OCI-LY7 (cell line): ENCODE results near the gene WNK2. TPM values are rescaled to one million over a fixed set of nuclear protein-coding genes. Genes with fewer than 3 reads are reported as not detected.

Experiments used
- BruUV-seq: library from RNA; stranded (reverse); fragments of 400-500 nt; replicated peaks from 2 replicates; lab custom pipeline; 2021; lab: Mats Ljungman, UMichigan
- CTCF ChIA-PET: fragments of 300-600 bp; sonication (Branson Sonifier 250); formaldehyde crosslinking; loops from one replicate; lab custom pipeline; 2022; ENCODE audit warnings: antibody characterized with exemption; ENCODE audit not compliant: unreplicated experiment; lab: Charles Lee
- POLR2A ChIA-PET: fragments of 300-600 bp; sonication (Branson Sonifier 250); formaldehyde crosslinking; loops from one replicate; lab custom pipeline; 2022; ENCODE audit warnings: antibody characterized with exemption; lab: Charles Lee
- DNase-seq: peaks from one replicate; pipeline ENCODE4 v3.0.0-alpha.2; 2015; ENCODE audit warnings: low spot score
- H2AFZ ChIP-seq: fragments of 200-600 bp; sonication (generic), shearing (Covaris generic); 2 replicates; pipeline ENCODE4 v1.6.1; 2014; ENCODE audit warnings: mild to moderate bottlenecking, antibody characterized with exemption, low read length, moderate library complexity
- H3K27ac ChIP-seq: fragments of 200-600 bp; sonication (generic); 2 replicates; pipeline ENCODE4 v1.5.1; 2014; ENCODE audit warnings: mixed run types, low read depth, mild to moderate bottlenecking, moderate library complexity, low read length, inconsistent platforms; ENCODE audit not compliant: poor library complexity, severe bottlenecking
- H3K36me3 ChIP-seq: fragments of 200-600 bp; sonication (generic); 2 replicates; pipeline ENCODE4 v1.6.1; 2014; ENCODE audit warnings: mild to moderate bottlenecking, antibody characterized with exemption, low read length, moderate library complexity, mixed read lengths; ENCODE audit not compliant: insufficient read depth
- H3K4me1 ChIP-seq: fragments of 200-600 bp; sonication (generic); 2 replicates; pipeline ENCODE4 v1.5.1; 2014; ENCODE audit warnings: mild to moderate bottlenecking, low read length; ENCODE audit not compliant: insufficient read depth, poor library complexity, severe bottlenecking
- H3K4me2 ChIP-seq: fragments of 200-600 bp; sonication (generic); 2 replicates; pipeline ENCODE4 v1.6.1; 2014; ENCODE audit warnings: mild to moderate bottlenecking, low read length
- H3K4me3 ChIP-seq: fragments of 200-600 bp; sonication (generic); 2 replicates; pipeline ENCODE4 v1.5.1; 2014; ENCODE audit warnings: mild to moderate bottlenecking, low read depth, low read length; ENCODE audit not compliant: poor library complexity, severe bottlenecking
- H3K79me2 ChIP-seq: fragments of 200-600 bp; sonication (generic); 2 replicates; pipeline ENCODE4 v1.6.1; 2016; ENCODE audit warnings: low read depth, mild to moderate bottlenecking, low read length, moderate library complexity, mixed read lengths; ENCODE audit not compliant: insufficient read depth
- H3K9me2 ChIP-seq: fragments of 200-600 bp; sonication (generic); 2 replicates; pipeline ENCODE4 v1.6.1; 2016; ENCODE audit warnings: mild to moderate bottlenecking, low read length, mixed read lengths; ENCODE audit not compliant: insufficient read depth
- H3K9me3 ChIP-seq: fragments of 200-600 bp; sonication (generic); 2 replicates; pipeline ENCODE4 v1.6.1; 2014; ENCODE audit warnings: mild to moderate bottlenecking, mixed run types, low read length, mixed read lengths
- H4K20me1 ChIP-seq: fragments of 200-600 bp; sonication (generic); 2 replicates; pipeline ENCODE4 v1.6.1; 2014; ENCODE audit warnings: mild to moderate bottlenecking, antibody characterized with exemption, low read length, moderate library complexity, mixed read lengths; ENCODE audit not compliant: insufficient read depth
- EZH2phosphoT487 ChIP-seq: fragments of 200-600 bp; sonication (generic); IDR thresholded peaks from 2 replicates; pipeline ENCODE4 v1.6.1; 2018; ENCODE audit warnings: low read depth, borderline replicate concordance, mild to moderate bottlenecking, mixed run types, antibody characterized with exemption, low read length, moderate library complexity, mixed read lengths
- intact Hi-C: fragments of 100-400 bp; cut with micrococcal nuclease; formaldehyde crosslinking; loops from one replicate; pipeline ENCODE4 v1.10.0; 2022; ENCODE audit not compliant: unreplicated experiment
- total RNA-seq, 2 experiments: library from RNA; depleted of rRNA in 1 of 2; stranded (reverse); fragments of >200 nt in 1 of 2; shearing (Covaris generic) in 1 of 2; gene quantifications; 2 replicates each; pipeline ENCODE4 v1.2.3, GENCODE V29; 2014 to 2022
- TF ChIP-seq, protein P1 (sequence below): fragments of 200-600 bp; sonication (generic); conservative IDR thresholded peaks from 2 replicates; pipeline ENCODE4 v1.5.1; 2014; ENCODE audit warnings: mild to moderate bottlenecking, antibody characterized with exemption, low read length, moderate library complexity, mixed read lengths

WNK2 gene
- total RNA-seq, 2 experiments from 2014 or later: 142 to 194 TPM

DNA sequence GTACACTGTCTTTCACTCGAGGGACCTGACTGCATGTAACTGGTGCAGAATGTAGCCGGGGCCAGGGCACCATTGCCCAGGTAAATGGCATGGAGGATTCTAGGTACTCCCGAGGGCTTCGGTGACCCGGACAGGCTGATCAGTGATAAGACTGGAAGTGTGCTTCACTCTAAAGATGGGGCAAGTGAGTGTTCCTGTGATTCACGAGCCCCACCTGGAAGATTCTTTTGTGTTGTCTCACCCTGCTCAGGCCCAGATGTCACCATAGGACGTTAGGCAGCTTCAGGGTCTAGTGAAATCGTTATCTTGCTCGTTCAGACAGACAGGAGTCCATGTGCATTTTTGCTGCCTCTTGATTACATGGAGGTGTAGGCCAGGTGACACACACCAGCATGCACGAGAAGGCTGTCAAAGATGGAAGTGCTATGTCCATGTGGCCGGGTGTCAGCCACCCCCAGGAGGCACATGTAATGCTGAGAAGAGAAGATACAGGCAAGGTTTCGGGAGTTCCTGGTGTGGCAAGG, 73.9 kb downstream of the WNK2 start:
- no peaks in the 10 kb centered on the region for H3K9me3 ChIP-seq
- BruUV-seq: no TSS peak
- H3K4me2 ChIP-seq: no peak overlapping the region
- H3K36me3 ChIP-seq: peaks cover 1% of the 10 kb centered on the region; the same call in 1 of the 2 replicates
- H4K20me1 ChIP-seq: no peaks in the 10 kb centered on the region
- H3K79me2 ChIP-seq: no peaks in the 10 kb centered on the region
- DNase-seq: no peak
- no peak overlapping the region for H2AFZ ChIP-seq
- ChIA-PET POLR2A (no interaction called here), CTCF (no interaction called here)
- intact Hi-C loops: no loop called here
- H3K27ac ChIP-seq: no peak overlapping the region
- no peaks in the 10 kb centered on the region for H3K9me2 ChIP-seq
- no peak for TF ChIP-seq EZH2phosphoT487
- TF ChIP-seq, protein P1, sequence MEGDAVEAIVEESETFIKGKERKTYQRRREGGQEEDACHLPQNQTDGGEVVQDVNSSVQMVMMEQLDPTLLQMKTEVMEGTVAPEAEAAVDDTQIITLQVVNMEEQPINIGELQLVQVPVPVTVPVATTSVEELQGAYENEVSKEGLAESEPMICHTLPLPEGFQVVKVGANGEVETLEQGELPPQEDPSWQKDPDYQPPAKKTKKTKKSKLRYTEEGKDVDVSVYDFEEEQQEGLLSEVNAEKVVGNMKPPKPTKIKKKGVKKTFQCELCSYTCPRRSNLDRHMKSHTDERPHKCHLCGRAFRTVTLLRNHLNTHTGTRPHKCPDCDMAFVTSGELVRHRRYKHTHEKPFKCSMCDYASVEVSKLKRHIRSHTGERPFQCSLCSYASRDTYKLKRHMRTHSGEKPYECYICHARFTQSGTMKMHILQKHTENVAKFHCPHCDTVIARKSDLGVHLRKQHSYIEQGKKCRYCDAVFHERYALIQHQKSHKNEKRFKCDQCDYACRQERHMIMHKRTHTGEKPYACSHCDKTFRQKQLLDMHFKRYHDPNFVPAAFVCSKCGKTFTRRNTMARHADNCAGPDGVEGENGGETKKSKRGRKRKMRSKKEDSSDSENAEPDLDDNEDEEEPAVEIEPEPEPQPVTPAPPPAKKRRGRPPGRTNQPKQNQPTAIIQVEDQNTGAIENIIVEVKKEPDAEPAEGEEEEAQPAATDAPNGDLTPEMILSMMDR: no peak
- H3K4me3 ChIP-seq: no peak overlapping the region
- peaks cover 23% of the 10 kb centered on the region for H3K4me1 ChIP-seq

DNA sequence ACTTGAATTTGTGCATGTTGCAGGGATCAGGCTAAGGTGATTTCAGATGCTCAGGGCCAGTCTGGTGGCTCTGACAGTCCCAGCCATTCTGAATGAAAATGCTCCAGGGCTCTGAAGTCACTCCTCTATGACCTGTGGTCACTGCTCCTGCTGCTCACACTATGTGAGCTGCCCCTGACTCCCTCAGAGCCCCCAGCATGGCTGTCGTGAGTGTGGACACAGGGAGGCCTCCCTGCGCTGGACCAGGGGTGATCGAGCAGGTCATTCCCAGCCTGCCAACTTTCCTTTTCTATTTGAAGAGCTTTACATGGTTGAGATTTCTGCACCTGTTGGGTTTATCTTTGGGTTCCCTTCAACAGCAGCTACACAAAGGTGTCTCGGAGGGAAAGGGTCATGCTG, 74.5 kb downstream of the WNK2 start:
- no peak overlapping the region for H3K4me2 ChIP-seq
- no peak for DNase-seq
- TF ChIP-seq, protein P1: no peak
- TF ChIP-seq EZH2phosphoT487: no peak
- no peak overlapping the region for H3K27ac ChIP-seq
- intact Hi-C loops: no loop called here
- H3K9me2 ChIP-seq: no peaks in the 10 kb centered on the region
- H3K4me1 ChIP-seq: peaks cover 28% of the 10 kb centered on the region
- H4K20me1 ChIP-seq: no peaks in the 10 kb centered on the region
- BruUV-seq: no TSS peak
- no peak overlapping the region for H3K4me3 ChIP-seq
- POLR2A ChIA-PET: no interaction called here
- no peaks in the 10 kb centered on the region for H3K9me3 ChIP-seq
- no peak overlapping the region for H2AFZ ChIP-seq
- CTCF ChIA-PET: interaction anchor here (0.6 kb wide), 1 partner anchor 11 kb away, joined by 3 read pairs; no protein-coding TSS in a partner anchor
- peaks cover 7% of the 10 kb centered on the region; the same call in 1 of the 2 replicates for H3K36me3 ChIP-seq
- H3K79me2 ChIP-seq: no peaks in the 10 kb centered on the region

DNA sequence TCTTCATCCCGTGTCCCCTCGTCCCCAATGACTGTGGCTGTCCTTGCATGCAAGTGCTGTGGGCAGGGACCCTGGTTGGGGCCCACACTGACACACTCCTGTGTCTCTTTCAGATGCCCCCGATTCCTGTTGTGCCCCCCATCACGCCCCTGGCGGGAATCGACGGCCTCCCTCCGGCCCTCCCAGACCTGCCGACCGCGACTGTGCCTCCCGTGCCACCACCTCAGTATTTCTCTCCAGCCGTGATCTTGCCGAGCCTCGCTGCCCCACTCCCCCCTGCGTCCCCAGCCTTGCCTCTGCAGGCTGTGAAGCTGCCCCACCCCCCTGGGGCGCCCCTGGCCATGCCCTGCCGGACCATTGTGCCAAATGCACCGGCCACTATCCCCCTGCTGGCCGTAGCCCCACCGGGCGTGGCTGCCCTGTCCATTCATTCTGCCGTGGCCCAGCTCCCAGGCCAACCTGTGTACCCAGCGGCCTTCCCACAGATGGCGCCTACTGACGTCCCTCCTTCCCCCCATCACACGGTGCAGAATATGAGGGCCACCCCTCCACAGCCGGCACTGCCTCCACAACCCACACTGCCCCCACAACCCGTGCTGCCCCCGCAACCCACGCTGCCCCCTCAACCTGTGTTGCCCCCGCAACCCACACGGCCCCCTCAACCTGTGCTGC, 75.0 kb downstream of the WNK2 start:
- Histone ChIP-seq H3K27ac (no peak overlapping the region), H3K4me1 (peaks cover 31% of the 10 kb centered on the region), H3K4me3 (no peak overlapping the region), H3K4me2 (no peak overlapping the region), H3K9me3 (no peaks in the 10 kb centered on the region), H4K20me1 (no peaks in the 10 kb centered on the region), H3K9me2 (no peaks in the 10 kb centered on the region), H2AFZ (no peak overlapping the region), H3K79me2 (no peaks in the 10 kb centered on the region), H3K36me3 (peaks cover 10% of the 10 kb centered on the region; the same call in 1 of the 2 replicates)
- DNase-seq: no peak
- intact Hi-C loops: no loop called here
- TF ChIP-seq, protein P1: no peak
- TF ChIP-seq EZH2phosphoT487: no peak
- ChIA-PET CTCF (interaction anchor here (0.6 kb wide), 1 partner anchor 10 kb away, joined by 3 read pairs; no protein-coding TSS in a partner anchor), POLR2A (no interaction called here)
- BruUV-seq: no TSS peak
